Measurements from ENCODE around the gene PPP2R3B.
"Not testable (repeated sequence)": the region's sequence is repeated elsewhere in the genome, so short reads cannot be mapped to it uniquely, and the experiment has no call there.

Gene PPP2R3B, protein sequence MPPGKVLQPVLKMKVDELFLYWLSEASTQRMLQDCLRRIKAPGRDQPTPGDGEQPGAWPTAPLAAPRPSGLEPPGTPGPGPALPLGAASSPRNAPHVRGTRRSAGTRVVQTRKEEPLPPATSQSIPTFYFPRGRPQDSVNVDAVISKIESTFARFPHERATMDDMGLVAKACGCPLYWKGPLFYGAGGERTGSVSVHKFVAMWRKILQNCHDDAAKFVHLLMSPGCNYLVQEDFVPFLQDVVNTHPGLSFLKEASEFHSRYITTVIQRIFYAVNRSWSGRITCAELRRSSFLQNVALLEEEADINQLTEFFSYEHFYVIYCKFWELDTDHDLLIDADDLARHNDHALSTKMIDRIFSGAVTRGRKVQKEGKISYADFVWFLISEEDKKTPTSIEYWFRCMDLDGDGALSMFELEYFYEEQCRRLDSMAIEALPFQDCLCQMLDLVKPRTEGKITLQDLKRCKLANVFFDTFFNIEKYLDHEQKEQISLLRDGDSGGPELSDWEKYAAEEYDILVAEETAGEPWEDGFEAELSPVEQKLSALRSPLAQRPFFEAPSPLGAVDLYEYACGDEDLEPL

DNA sequence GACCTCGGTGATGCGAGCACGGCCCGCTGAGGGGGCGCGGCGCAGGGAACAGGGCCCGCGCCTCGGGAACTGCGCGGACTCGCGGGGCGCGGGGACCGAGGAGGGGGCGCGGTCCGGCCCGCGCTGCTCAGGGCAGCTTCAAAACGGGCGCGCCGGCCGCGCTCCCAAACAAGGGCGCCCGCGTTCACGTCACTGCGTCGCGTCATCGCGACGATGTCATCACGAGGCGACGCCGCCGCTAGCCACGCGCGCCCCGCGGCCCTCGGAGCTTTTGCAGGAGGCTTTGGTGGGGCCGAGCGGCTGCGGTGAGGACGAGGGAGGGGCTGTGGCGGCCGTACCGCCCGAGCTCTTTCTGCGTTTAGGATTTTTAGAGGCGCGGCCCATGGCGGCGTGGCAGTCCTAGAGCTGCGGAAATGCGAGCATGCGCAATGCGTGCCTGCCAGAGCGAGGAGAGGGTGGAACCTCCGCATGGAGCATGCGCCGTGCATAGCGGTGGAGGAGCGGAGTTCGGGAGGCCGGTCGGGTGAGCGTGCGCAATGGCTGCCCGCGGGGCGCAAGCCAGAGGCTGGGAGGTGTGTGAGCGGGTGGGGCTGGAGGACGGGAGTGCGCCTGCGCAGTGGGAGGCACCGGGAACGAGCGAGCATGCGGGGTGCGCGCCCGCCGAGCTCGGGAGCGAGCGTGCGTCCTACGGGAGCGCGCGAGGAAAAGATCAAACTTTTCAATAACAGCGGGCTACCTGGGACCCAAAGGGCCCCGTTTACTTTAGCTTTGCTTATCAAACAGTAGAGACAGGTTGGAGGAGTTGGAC lies at the start of gene PPP2R3B:
TSS of gene PPP2R3B (minus strand) at position 140 of the 808 bp plus-strand sequence. CDS start 216 bp downstream, outside the sequence.
- DNase-seq (ENCODE audit: low read depth in 2 of 2, low spot score in 1 of 2) = peak; percentile 95 to 98

- DNase-seq (ENCODE audit: low read depth in 2 of 2, low spot score in 1 of 2) = no peak
Observed at GRCh38 chrX:435536-436122, 48.9 kb upstream of the PPP2R3B start.

- DNase-seq (ENCODE audit: low read depth in 2 of 2, low spot score in 1 of 2) = no peak
Observed at GRCh38 chrX:434946-435345, 48.2 kb upstream of the PPP2R3B start.

GRCh38 chrX:433771-434170 lies 47.1 kb upstream of the PPP2R3B start:
- no peak for DNase-seq (ENCODE audit: low read depth in 2 of 2, low spot score in 1 of 2)

DNA sequence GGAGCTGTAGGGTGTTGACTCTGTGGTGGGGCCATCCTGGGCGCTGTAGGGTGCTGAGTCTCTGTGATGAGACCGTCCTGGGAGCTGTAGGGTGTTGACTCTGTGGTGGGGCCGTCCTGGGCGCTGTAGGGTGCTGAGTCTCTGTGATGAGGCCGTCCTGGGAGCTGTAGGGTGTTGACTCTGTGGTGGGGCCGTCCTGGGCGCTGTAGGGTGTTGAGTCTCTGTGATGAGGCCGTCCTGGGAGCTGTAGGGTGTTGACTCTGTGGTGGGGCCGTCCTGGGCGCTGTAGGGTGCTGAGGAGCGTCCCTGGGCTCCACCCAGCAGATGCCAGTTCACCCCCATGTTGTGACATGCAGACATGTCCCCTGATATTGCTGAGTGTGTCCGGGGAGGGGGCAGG lies 46.0 kb upstream of the PPP2R3B start:
- not testable (repeated sequence) for DNase-seq (ENCODE audit: low read depth in 2 of 2, low spot score in 1 of 2)

- DNase-seq (ENCODE audit: low read depth in 2 of 2, low spot score in 1 of 2) = no peak
Observed at GRCh38 chrX:431492-432111, 44.9 kb upstream of the PPP2R3B start.

- DNase-seq (ENCODE audit: low read depth in 2 of 2, low spot score in 1 of 2) = no peak
Observed at GRCh38 chrX:431056-431455, 44.3 kb upstream of the PPP2R3B start.

- DNase-seq (ENCODE audit: low read depth in 2 of 2, low spot score in 1 of 2) = no peak
Observed at GRCh38 chrX:429266-429825, 42.6 kb upstream of the PPP2R3B start.

DNA sequence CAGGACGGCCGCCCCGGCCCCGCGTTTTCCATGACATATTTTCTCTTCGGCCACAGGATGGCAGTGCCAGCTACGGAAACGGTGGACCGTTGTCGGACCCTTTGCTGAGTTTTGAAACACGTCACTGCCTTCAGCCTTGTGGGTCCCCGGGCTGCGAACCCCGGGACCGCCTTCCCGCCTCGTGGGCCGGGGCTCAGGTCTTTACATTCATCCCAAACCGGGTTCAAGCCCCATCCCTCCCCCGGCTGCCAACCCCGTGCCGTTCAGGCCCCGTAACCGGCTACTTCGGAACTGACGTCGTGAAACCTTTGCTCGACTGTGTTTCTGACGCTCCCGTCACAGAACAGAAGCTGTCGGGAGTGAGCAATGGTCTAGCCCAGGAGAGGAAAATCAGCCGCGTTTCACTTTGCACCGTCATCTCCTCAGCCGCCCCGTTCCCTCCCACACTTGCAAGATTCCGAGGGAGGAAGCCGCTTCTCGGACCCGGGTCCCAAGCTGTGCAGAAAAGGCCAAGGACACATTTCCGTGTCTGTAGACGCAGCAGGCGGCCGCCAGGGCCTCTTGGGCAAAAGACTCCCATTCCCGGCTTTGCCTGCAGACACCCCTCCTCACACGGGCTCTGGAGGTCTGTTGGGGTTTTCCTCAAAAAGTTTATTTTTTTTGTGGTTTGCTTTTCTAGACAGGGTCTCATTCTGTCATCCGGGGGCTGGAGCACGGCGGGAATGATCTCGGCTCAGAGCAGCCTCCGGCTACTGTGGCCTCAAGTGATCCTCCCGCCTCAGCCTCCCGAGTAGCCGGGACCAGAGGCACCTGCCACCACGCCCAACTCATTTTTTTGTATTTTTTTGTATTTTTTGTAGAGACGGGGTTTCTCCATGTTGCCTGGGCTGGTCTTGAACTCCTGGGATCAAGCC lies 41.4 kb upstream of the PPP2R3B start:
- DNase-seq (ENCODE audit: low read depth in 2 of 2, low spot score in 1 of 2) = no peak

DNA sequence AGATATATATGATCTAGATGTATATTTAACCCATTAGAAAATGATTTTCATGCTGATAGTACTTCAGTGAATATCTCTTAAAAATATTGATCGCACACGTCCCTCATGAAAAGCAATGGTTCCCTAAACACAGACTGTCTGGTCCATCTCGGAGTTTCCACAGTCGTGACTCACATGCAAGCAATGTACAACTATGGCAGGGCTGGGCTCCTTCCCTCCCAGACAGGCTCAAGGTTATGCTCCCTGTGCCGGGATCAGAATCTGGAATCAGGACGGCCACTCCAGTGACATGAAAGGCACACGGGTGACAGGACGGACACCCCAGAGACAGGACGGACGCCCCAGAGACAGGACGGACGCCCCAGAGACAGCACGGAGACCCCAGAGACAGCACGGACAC lies 40.2 kb upstream of the PPP2R3B start:
- DNase-seq (ENCODE audit: low read depth in 2 of 2, low spot score in 1 of 2) = no peak

DNA sequence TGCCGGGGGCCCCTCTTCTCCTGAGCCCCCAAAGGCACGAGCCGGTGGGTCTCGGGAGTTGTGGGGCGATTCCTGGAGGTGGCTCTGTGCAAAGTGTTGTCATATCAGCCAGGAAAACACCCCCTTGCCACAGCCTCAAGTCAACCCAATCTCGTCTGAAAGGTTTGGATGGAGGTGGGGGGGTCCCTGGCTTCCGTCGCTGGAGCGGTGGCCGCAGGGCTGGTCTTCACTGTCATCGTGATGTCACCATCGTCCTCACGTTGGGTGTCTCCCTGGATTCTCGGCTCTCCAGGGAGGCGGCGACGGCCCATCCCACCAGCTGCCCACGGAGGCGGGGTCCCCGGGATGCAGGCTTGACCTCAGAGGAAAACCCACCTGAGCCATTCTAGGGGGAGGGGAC lies 38.3 kb upstream of the PPP2R3B start:
- DNase-seq (ENCODE audit: low read depth in 2 of 2, low spot score in 1 of 2) = no peak

DNA sequence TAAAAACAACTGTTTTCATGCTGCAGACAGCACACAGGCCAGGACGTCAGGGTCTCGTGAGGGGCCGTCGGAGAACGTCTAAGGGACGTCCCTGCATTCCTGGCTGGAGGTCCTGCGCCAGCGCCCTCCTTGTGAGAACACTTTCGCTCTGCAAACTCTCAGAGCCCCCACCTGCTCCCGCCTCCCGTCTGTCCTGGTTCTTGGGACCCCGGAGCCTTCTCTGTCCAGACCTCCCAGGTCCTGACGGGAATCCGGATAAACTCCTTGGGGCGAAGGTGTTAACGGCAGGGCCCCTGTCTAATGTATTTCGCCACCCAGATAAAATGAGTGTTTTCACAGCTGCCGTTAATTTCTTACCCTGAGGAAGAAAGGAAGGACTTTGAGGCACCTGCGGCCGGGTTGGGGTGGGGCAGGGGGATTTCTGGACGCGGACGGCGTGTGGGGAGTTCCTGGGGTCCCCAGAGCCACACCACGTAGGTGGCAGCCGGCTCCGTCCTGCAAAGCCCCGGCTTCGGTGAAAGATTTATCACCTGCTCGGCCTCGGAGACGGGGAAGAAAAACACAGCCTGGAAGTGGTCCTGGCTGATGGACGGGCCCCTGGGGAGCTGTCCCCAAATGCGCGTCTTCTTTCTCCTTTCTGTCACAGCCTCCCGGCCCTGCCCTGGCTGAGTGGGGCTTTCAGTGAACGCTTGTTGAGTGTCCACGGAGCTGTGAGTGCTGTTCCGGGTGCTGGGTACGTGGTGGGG lies 35.1 kb upstream of the PPP2R3B start:
- no peak for DNase-seq (ENCODE audit: low read depth in 2 of 2, low spot score in 1 of 2)

DNA sequence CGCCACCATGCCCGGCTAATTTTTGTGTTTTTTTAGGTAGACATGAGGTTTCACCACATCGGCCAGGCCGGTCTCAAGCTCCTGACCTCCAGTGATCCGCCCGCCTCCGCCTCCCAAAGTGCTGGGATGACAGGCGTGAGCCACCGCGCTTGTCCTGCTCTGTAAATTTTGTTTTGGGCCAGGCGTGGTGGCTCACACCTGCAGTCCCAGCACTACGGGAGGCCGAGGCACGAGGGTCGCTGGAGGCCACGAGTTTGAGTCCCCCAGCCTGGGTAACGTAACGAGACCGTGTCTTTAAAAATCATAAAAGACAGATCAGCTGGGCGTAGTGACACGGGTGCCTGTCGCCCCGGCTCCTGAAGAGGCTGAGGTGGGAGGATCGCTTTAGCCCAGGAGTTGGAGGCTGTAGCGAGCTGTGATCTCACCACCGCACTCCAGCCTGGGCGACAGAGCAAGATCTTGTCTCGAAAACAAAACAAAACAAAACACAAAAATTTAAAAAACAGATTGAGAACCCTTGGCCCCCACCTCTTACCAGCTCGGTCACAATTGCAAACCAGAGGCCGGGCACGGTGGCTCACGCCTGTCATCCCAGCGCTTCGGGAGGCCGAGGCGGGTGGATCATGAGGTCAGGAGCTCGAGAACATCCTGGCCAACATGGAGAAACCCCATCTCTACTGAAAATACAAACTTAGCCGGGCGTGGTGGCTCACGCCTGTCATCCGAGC lies 34.0 kb upstream of the PPP2R3B start:
- DNase-seq (ENCODE audit: low read depth in 2 of 2, low spot score in 1 of 2) = no peak

- no peak for DNase-seq (ENCODE audit: low read depth in 2 of 2, low spot score in 1 of 2)
Observed at GRCh38 chrX:418927-419729, 32.4 kb upstream of the PPP2R3B start.

DNA sequence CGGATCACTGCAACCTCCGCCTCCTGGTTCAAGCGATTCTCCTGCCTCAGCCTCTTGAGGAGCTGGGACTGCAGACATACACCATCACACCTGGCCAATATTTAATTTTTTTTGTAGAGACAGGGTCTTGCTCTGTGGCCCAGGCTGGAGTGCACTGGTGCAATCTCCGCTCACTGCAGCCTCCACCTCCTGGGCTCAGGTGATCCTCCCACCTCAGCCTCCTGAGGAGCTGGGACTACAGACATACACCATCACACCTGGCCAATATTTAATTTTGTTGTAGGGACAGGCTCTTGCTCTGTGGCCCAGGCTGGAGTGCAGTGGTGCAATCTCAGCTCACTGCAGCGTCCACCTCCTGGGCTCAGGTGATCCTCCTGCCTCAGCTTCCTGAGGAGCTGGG lies 28.8 kb upstream of the PPP2R3B start:
- not testable (repeated sequence) for DNase-seq (ENCODE audit: low read depth in 2 of 2, low spot score in 1 of 2)

GRCh38 chrX:413322-414201 lies 26.9 kb upstream of the PPP2R3B start:
- no peak for DNase-seq (ENCODE audit: low read depth in 2 of 2, low spot score in 1 of 2)

DNA sequence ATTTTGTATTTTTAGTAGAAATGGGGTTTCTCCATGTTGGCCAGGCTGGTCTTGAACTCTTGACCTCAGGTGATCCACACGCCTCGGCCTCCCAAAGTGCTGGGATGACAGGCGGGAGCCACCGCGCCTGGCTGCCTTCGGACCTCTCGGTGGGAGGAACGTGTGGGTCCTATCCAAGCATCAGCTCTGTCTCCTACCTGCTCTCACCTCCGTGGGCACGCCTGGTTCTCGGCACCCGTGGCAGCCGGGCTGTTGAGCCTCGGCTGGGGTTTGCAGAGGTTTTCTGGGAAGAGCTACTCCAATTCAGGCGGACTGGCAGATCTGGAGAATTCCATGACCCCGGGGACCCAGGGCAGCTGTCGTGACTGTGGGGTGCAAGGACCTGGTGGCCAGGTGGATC lies 23.6 kb upstream of the PPP2R3B start:
- no peak for DNase-seq (ENCODE audit: low read depth in 2 of 2, low spot score in 1 of 2)
